Fibroblast of lung (primary cell): ENCODE data around the gene DGKQ. TPM values are rescaled to one million over a fixed set of nuclear protein-coding genes. Genes with fewer than 3 reads are reported as not detected.

Source experiments
- DNase-seq, 2 donors: peaks; one replicate each; pipeline versions ENCODE4 v3.0.0 to v3.0.0-alpha.2; 2010; ENCODE audit warnings: low read depth in 2 of 2
- H2AFZ ChIP-seq: 2 replicates; pipeline ENCODE4 v1.5.1; 2012; ENCODE audit warnings: low read length, control low read depth, inconsistent platforms
- H3K27ac ChIP-seq: 2 replicates; pipeline ENCODE4 v1.5.1; 2011; ENCODE audit warnings: low read length, control low read depth; ENCODE audit not compliant: insufficient read depth
- H3K27me3 ChIP-seq: 2 replicates; pipeline ENCODE4 v1.5.1; 2011; ENCODE audit warnings: mild to moderate bottlenecking, low read length; ENCODE audit not compliant: control insufficient read depth, insufficient read depth
- H3K36me3 ChIP-seq: 2 replicates; pipeline ENCODE4 v1.5.1; 2011; ENCODE audit warnings: low read length; ENCODE audit not compliant: control insufficient read depth, insufficient read depth
- H3K4me1 ChIP-seq: 2 replicates; pipeline ENCODE4 v1.5.1; 2011; ENCODE audit warnings: low read length; ENCODE audit not compliant: control insufficient read depth, insufficient read depth; ENCODE audit errors: extremely low read depth
- H3K4me2 ChIP-seq: 2 replicates; pipeline ENCODE4 v1.5.1; 2011; ENCODE audit warnings: low read length, control low read depth; ENCODE audit not compliant: insufficient read depth; ENCODE audit errors: extremely low read depth
- H3K4me3 ChIP-seq, 4 experiments: fragments of 200-600 bp in 1 of 4; sonication (generic) in 1 of 4; replicated peaks in 1 of 4; 2 replicates each; pipeline ENCODE4 v1.5.1; 2011 to 2016; ENCODE audit warnings: low read length in 4 of 4, low read depth in 3 of 4, mild to moderate bottlenecking in 3 of 4, control low read depth in 2 of 4, inconsistent platforms in 1 of 4, mixed read lengths in 1 of 4; ENCODE audit not compliant: insufficient read depth in 1 of 4; ENCODE audit errors: control extremely low read depth in 1 of 4
- H3K79me2 ChIP-seq: 2 replicates; pipeline ENCODE4 v1.5.1; 2012; ENCODE audit warnings: mild to moderate bottlenecking, low read length, inconsistent platforms; ENCODE audit not compliant: control insufficient read depth, insufficient read depth
- H3K9ac ChIP-seq: 2 replicates; pipeline ENCODE4 v1.5.1; 2011; ENCODE audit warnings: mild to moderate bottlenecking, low read length, control low read depth; ENCODE audit not compliant: insufficient read depth
- H3K9me3 ChIP-seq: 2 replicates; pipeline ENCODE4 v1.5.1; 2012; ENCODE audit warnings: low read depth, low read length; ENCODE audit not compliant: control insufficient read depth, insufficient read depth
- H4K20me1 ChIP-seq: 2 replicates; pipeline ENCODE4 v1.5.1; 2011; ENCODE audit warnings: low read length; ENCODE audit not compliant: control insufficient read depth, insufficient read depth; ENCODE audit errors: extremely low read depth
- EZH2 ChIP-seq: IDR thresholded peaks from 2 replicates; pipeline ENCODE4 v1.5.1; 2012; ENCODE audit warnings: low read length, control low read depth, mild to moderate bottlenecking; ENCODE audit errors: missing control alignments
- polyA plus RNA-seq, 2 donors: library from polyadenylated mRNA; depleted of rRNA in 1 of 2; stranded (reverse) in 1 of 2; unstranded in 1 of 2; fragments of >200 nt; gene quantifications; 2 replicates each; pipeline ENCODE4 v1.2.1, GENCODE V29; 2011 to 2012; ENCODE audit warnings: missing spikeins in 1 of 2
- total RNA-seq: library from RNA; depleted of rRNA; stranded (reverse); fragments of >200 nt; gene quantifications from 2 replicates; pipeline ENCODE4 v1.2.1, GENCODE V29; 2014
- TF ChIP-seq, protein P1 (sequence below), 2 donors: IDR thresholded peaks in 1 of 2; conservative IDR thresholded peaks in 1 of 2; 1 replicate in 1 of 2; 2 replicates in 1 of 2; pipeline ENCODE4 v1.5.1; 2011 to 2012; ENCODE audit warnings: low read length in 2 of 2, control low read depth in 1 of 2, inconsistent platforms in 1 of 2, low read depth in 1 of 2, mild to moderate bottlenecking in 1 of 2

DGKQ gene
- total and polyA plus RNA-seq, 2 donors (not counting 1 experiment from before 2014, with no cell fraction given), result 2.1 to 13.2 TPM

DNA sequence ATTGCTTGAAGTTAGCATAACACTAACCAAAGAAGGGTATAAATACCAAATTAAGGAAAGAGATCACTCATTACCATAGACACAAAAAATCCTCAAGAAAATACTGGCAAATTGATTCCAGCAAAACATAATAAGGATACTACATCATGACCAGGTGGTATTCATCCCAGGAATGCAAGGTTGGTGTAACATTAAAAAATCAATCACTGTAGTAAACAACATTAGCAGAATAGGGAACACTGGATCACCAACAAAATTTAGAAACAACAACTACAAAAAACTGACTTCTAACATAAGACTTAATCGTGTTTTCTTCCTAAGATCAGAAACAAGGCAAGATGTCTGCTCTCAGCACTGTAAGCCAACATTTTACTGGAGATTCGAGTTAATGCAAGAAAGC is 55.4 kb downstream of the DGKQ start:
- no peak overlapping the region for H3K4me2 ChIP-seq
- no peak overlapping the region for H3K9ac ChIP-seq
- no peak overlapping the region for H3K4me3 ChIP-seq
- no peaks in the 10 kb centered on the region for H3K27me3 ChIP-seq
- no peaks in the 10 kb centered on the region for H3K9me3 ChIP-seq
- peaks cover 72% of the 10 kb centered on the region for H3K79me2 ChIP-seq
- no peaks in the 10 kb centered on the region for H4K20me1 ChIP-seq
- no peaks in the 10 kb centered on the region for H3K36me3 ChIP-seq
- no peak for DNase-seq
- H2AFZ ChIP-seq, result no peak overlapping the region
- TF ChIP-seq, protein P1, sequence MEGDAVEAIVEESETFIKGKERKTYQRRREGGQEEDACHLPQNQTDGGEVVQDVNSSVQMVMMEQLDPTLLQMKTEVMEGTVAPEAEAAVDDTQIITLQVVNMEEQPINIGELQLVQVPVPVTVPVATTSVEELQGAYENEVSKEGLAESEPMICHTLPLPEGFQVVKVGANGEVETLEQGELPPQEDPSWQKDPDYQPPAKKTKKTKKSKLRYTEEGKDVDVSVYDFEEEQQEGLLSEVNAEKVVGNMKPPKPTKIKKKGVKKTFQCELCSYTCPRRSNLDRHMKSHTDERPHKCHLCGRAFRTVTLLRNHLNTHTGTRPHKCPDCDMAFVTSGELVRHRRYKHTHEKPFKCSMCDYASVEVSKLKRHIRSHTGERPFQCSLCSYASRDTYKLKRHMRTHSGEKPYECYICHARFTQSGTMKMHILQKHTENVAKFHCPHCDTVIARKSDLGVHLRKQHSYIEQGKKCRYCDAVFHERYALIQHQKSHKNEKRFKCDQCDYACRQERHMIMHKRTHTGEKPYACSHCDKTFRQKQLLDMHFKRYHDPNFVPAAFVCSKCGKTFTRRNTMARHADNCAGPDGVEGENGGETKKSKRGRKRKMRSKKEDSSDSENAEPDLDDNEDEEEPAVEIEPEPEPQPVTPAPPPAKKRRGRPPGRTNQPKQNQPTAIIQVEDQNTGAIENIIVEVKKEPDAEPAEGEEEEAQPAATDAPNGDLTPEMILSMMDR (conservative IDR thresholded peaks at IDR 0.05 in 1 of 2, IDR thresholded peaks at IDR 0.05 in 1 of 2; ENCODE audit: low read depth in 1 of 2, low read length in 2 of 2), result no peak
- TF ChIP-seq EZH2, result no peak
- no peaks in the 10 kb centered on the region for H3K4me1 ChIP-seq
- H3K27ac ChIP-seq, result no peak overlapping the region

DNA sequence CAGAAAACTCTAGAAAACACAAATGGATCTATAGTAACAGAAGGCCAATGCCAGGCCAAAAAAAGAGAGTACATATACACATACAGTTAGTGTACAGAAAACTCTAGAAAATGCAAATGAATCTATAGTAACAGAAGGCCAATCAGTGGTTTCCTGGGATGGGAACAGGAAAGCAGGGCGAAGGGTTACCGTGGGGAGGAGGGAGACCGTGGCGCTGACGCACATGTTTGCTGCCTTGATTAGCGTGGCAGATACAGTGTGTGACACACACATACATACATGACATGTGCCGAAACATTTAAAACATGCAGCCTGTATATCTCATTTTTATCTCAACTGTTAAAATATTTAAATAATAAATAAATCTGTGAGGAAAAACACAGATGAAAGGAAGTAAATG is 55.9 kb downstream of the DGKQ start:
- Histone ChIP-seq H4K20me1 (no peaks in the 10 kb centered on the region), H3K27ac (no peak overlapping the region), H3K4me3 (no peak overlapping the region), H3K79me2 (peaks cover 68% of the 10 kb centered on the region), H3K9ac (no peak overlapping the region), H3K9me3 (no peaks in the 10 kb centered on the region), H3K4me1 (no peaks in the 10 kb centered on the region), H3K36me3 (no peaks in the 10 kb centered on the region), H2AFZ (no peak overlapping the region), H3K4me2 (no peak overlapping the region), H3K27me3 (no peaks in the 10 kb centered on the region)
- TF ChIP-seq, protein P1 (conservative IDR thresholded peaks at IDR 0.05 in 1 of 2, IDR thresholded peaks at IDR 0.05 in 1 of 2; ENCODE audit: low read depth in 1 of 2, low read length in 2 of 2), result no peak
- TF ChIP-seq EZH2, result no peak
- DNase-seq, result no peak

DNA sequence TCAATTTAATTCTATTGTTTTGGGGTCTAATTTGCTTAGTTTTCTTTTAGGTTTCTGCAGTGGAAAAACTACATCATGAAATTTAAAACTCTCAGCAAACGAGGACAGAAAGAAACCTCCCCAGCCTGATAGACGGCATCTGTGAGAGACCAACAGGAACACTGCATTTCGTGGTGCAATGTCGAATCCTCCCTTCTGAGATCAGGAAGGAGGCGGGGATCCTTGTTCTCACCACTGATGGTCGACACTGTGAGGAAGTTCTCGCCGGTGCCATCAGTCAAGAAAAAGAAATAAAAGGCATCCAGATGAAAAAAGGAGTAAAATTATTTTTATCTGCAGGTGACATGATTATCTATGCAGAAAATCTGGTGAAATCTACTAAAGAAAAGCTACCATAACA is 57.8 kb downstream of the DGKQ start:
- H3K9ac ChIP-seq, result no peak overlapping the region
- DNase-seq, result peak in 1 of 2 donors; percentile 22
- no peak overlapping the region for H3K4me2 ChIP-seq
- H3K27me3 ChIP-seq, result no peaks in the 10 kb centered on the region
- H3K4me1 ChIP-seq, result no peaks in the 10 kb centered on the region
- TF ChIP-seq EZH2, result no peak
- TF ChIP-seq, protein P1 (conservative IDR thresholded peaks at IDR 0.05 in 1 of 2, IDR thresholded peaks at IDR 0.05 in 1 of 2; ENCODE audit: low read depth in 1 of 2, low read length in 2 of 2), result no peak
- peaks cover 4% of the 10 kb centered on the region for H3K36me3 ChIP-seq
- H3K4me3 ChIP-seq, result no peak overlapping the region
- no peaks in the 10 kb centered on the region for H4K20me1 ChIP-seq
- no peaks in the 10 kb centered on the region for H3K9me3 ChIP-seq
- H2AFZ ChIP-seq, result no peak overlapping the region
- H3K27ac ChIP-seq, result no peak overlapping the region
- peaks cover 53% of the 10 kb centered on the region for H3K79me2 ChIP-seq
